IMR-90 (cell line): ENCODE data around the gene HMHB1. TPM values are rescaled to one million over a fixed set of nuclear protein-coding genes. Genes with fewer than 3 reads are reported as not detected.

ENCODE experiments used
- ATAC-seq: fragments of 200-7000 bp; cut with Tn5 transposase; 2 replicates; pipeline ENCODE4 v1.9.1; 2020; ENCODE audit warnings: low read depth, mild to moderate bottlenecking, moderate library complexity
- BruUV-seq: library from RNA; stranded (reverse); fragments of 400-500 nt; replicated peaks from 2 replicates; lab custom pipeline; 2021; lab: Mats Ljungman, UMichigan
- CTCF ChIA-PET: fragments of 300-600 bp; formaldehyde crosslinking; extraction: SDS; loops from one replicate; lab custom pipeline; 2021; ENCODE audit warnings: antibody characterized with exemption; lab: Yijun Ruan, JAX
- POLR2A ChIA-PET: fragments of 300-600 bp; sonication (Branson Sonifier 250); formaldehyde crosslinking; loops from one replicate; lab custom pipeline; 2022; ENCODE audit warnings: antibody characterized with exemption; ENCODE audit not compliant: unreplicated experiment; lab: Charles Lee
- DNase-seq: peaks from one replicate; pipeline ENCODE4 v3.0.0; 2013
- H2AFZ ChIP-seq: replicated peaks from 2 replicates; pipeline ENCODE3; 2013; ENCODE audit warnings: low read length, mild to moderate bottlenecking; ENCODE audit not compliant: poor library complexity
- H2AK5ac ChIP-seq: 2 replicates; pipeline ENCODE4 v1.6.1; 2013; ENCODE audit warnings: low read depth, low read length, inconsistent platforms
- H2AK9ac ChIP-seq: replicated peaks from 2 replicates; pipeline ENCODE3; 2013; ENCODE audit warnings: mild to moderate bottlenecking, low read depth, low read length, moderate library complexity; ENCODE audit not compliant: poor library complexity
- H2BK120ac ChIP-seq: 2 replicates; pipeline ENCODE4 v1.6.1; 2013; ENCODE audit warnings: low read depth, low read length, inconsistent platforms
- H2BK15ac ChIP-seq: 3 replicates; pipeline ENCODE4 v1.6.1; 2013; ENCODE audit warnings: low read depth, low read length, inconsistent platforms
- H2BK20ac ChIP-seq: 2 replicates; pipeline ENCODE4 v1.6.1; 2013; ENCODE audit warnings: low read depth, mild to moderate bottlenecking, inconsistent platforms, low read length, moderate library complexity
- H2BK5ac ChIP-seq: 2 replicates; pipeline ENCODE4 v1.6.1; 2013; ENCODE audit warnings: mild to moderate bottlenecking, low read depth, low read length, inconsistent platforms; ENCODE audit not compliant: poor library complexity, severe bottlenecking
- H3K14ac ChIP-seq: replicated peaks from 2 replicates; pipeline ENCODE4 v1.6.1; 2013; ENCODE audit warnings: low read depth, low read length, inconsistent platforms
- H3K18ac ChIP-seq: 2 replicates; pipeline ENCODE4 v1.6.1; 2013; ENCODE audit warnings: low read depth, low read length, control low read depth
- H3K23ac ChIP-seq: 2 replicates; pipeline ENCODE4 v1.6.1; 2013; ENCODE audit warnings: low read depth, low read length, inconsistent platforms
- H3K27ac ChIP-seq: 2 replicates; pipeline ENCODE4 v1.5.1; 2013; ENCODE audit warnings: mild to moderate bottlenecking, control low read depth, low read length; ENCODE audit not compliant: insufficient read depth
- H3K27me3 ChIP-seq: 2 replicates; pipeline ENCODE4 v1.6.1; 2013; ENCODE audit warnings: low read length; ENCODE audit not compliant: control insufficient read depth, insufficient read depth
- H3K36me3 ChIP-seq: 2 replicates; pipeline ENCODE4 v1.6.1; 2013; ENCODE audit warnings: low read length, mixed read lengths; ENCODE audit not compliant: control insufficient read depth, insufficient read depth
- H3K4ac ChIP-seq: 2 replicates; pipeline ENCODE4 v1.6.1; 2013; ENCODE audit warnings: low read depth, low read length, inconsistent platforms
- H3K4me1 ChIP-seq: 2 replicates; pipeline ENCODE4 v1.6.1; 2013; ENCODE audit warnings: low read length, mixed read lengths; ENCODE audit not compliant: control insufficient read depth, insufficient read depth
- H3K4me2 ChIP-seq: 2 replicates; pipeline ENCODE4 v1.6.1; 2013; ENCODE audit warnings: low read depth, mild to moderate bottlenecking, control low read depth, low read length, moderate library complexity
- H3K4me3 ChIP-seq: 2 replicates; pipeline ENCODE4 v1.5.1; 2013; ENCODE audit warnings: low read depth, mild to moderate bottlenecking, control low read depth, low read length, moderate library complexity; ENCODE audit not compliant: insufficient read depth
- H3K56ac ChIP-seq: 2 replicates; pipeline ENCODE4 v1.6.1; 2013; ENCODE audit warnings: low read length, inconsistent platforms; ENCODE audit not compliant: insufficient read depth; ENCODE audit errors: extremely low read depth
- H3K79me1 ChIP-seq, 2 experiments: 2 replicates each; pipeline ENCODE4 v1.6.1; 2013; ENCODE audit warnings: low read length in 2 of 2, inconsistent platforms in 1 of 2, low read depth in 1 of 2
- H3K9ac ChIP-seq: 2 replicates; pipeline ENCODE4 v1.6.1; 2013; ENCODE audit warnings: low read depth, low read length, control low read depth
- H3K9me1 ChIP-seq: 2 replicates; pipeline ENCODE4 v1.6.1; 2013; ENCODE audit warnings: low read length, inconsistent platforms; ENCODE audit not compliant: insufficient read depth
- H3K9me3 ChIP-seq: 2 replicates; pipeline ENCODE4 v1.6.1; 2013; ENCODE audit warnings: low read length; ENCODE audit not compliant: control insufficient read depth, insufficient read depth
- H4K20me1 ChIP-seq: 2 replicates; pipeline ENCODE4 v1.6.1; 2013; ENCODE audit warnings: low read length, inconsistent platforms; ENCODE audit not compliant: insufficient read depth
- H4K5ac ChIP-seq: 2 replicates; pipeline ENCODE4 v1.6.1; 2013; ENCODE audit warnings: mild to moderate bottlenecking, low read depth, low read length, control low read depth
- H4K8ac ChIP-seq, 2 experiments: 2 replicates each; pipeline ENCODE4 v1.6.1; 2013; ENCODE audit warnings: low read depth in 2 of 2, low read length in 2 of 2, control low read depth in 1 of 2, inconsistent platforms in 1 of 2
- H4K91ac ChIP-seq: 2 replicates; pipeline ENCODE4 v1.6.1; 2013; ENCODE audit warnings: low read depth, low read length, inconsistent platforms; ENCODE audit not compliant: insufficient read depth
- RAD21 ChIP-seq: IDR thresholded peaks from 2 replicates; pipeline ENCODE4 v1.6.1; 2012; ENCODE audit warnings: low read length, improper control_type of control experiment
- WGBS, 2 experiments: methylation state at CpG; one replicate each; pipeline versions ENCODE4 v1.1.5 to v1.1.7; 2013; ENCODE audit warnings: missing lambda C conversion rate in 2 of 2; ENCODE audit not compliant: insufficient read length in 1 of 2; ENCODE audit errors: extremely low coverage in 2 of 2; 5-methylcytosine and 5-hydroxymethylcytosine counted together
- dilution Hi-C: fragments of 300-500 bp; cut with HindIII; formaldehyde crosslinking; loops from one replicate; pipeline ENCODE4 v1.14.3; 2018; ENCODE audit warnings: low sequenced_read_pairs; ENCODE audit not compliant: unreplicated experiment
- in situ Hi-C: fragments of 300-500 bp; cut with MboI; formaldehyde crosslinking; loops from 3 replicates; pipeline ENCODE4 v1.14.3; 2019; ENCODE audit warnings: low sequenced_read_pairs, inconsistent platforms, mixed read lengths
- intact Hi-C: fragments of 100-400 bp; cut with micrococcal nuclease; formaldehyde crosslinking; loops from 2 replicates; pipeline ENCODE4 v1.10.0; 2022
- polyA plus RNA-seq, 3 experiments: library from polyadenylated mRNA; depleted of rRNA; stranded (reverse); fragments of >200 nt; gene quantifications; 2 replicates each; pipeline ENCODE4 v1.2.3, GENCODE V29; 2012; ENCODE audit warnings: low replicate concordance in 1 of 3
- total RNA-seq: library from RNA; depleted of rRNA; stranded (reverse); fragments of >200 nt; gene quantifications from 2 replicates; pipeline ENCODE4 v1.2.3, GENCODE V29; 2012
- TF ChIP-seq, protein P1 (sequence below): fragments of 150-350 bp; IDR thresholded peaks from 2 replicates; pipeline ENCODE4 v1.6.1; 2017; ENCODE audit warnings: mild to moderate bottlenecking, antibody characterized with exemption, low read length, low read depth

HMHB1 gene
- total and polyA plus RNA-seq, 2 of the 4 experiments (the other 2 are of a cell fraction), result not detected

DNA sequence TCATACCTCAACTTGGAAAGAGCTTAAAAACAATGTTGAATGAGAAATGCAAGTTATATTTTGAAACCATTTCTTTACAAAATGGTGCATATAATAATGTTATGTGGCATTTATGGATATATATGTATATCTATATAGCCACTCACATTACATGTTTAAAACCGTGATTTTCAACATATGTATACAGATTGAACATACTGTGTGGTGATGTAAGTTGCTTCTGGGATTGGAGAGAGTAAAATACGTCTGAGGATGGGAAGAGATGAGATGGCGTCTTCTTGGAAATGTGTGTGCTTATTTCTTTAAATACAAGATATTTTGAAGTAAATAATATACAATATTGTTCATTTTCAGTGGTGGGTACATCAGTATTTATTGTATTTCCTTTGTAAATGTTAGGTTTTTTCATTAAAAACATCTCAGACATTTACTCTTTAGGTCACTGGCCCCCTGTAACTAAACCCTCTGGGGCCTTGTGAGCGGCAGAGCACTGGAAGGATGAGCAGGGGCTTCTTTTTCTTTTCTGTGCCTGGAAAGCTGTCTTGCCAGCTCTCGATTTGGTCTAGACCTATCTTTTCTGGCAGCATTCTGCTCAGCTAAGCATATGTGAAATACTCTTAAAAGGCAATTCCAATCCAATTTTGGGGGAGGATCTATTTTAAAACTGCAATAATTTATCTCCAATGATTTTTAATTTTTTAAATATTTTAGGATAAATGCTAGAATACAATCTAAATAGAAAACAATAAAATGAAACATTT lies 42.8 kb upstream of the HMHB1 start:
- Histone ChIP-seq H3K9me3 (no peaks in the 10 kb centered on the region), H3K79me1 (no peaks in the 10 kb centered on the region), H3K4me3 (no peak overlapping the region), H2AK5ac (no peak overlapping the region), H3K36me3 (no peaks in the 10 kb centered on the region), H4K20me1 (no peaks in the 10 kb centered on the region), H4K91ac (no peak overlapping the region), H2BK120ac (no peak overlapping the region), H3K4ac (no peak overlapping the region), H3K9me1 (peaks cover 3% of the 10 kb centered on the region; the same call in 1 of the 2 replicates), H2BK15ac (no peak overlapping the region), H2BK5ac (no peak overlapping the region), H3K27ac (no peak overlapping the region), H3K56ac (no peak overlapping the region), H3K23ac (no peak overlapping the region), H2AFZ (no peak overlapping the region), H3K4me2 (no peak overlapping the region), H3K9ac (no peak overlapping the region), H2BK20ac (no peak overlapping the region), H4K5ac (no peak overlapping the region), H3K14ac (no peak overlapping the region), H3K18ac (no peak overlapping the region), H3K27me3 (no peaks in the 10 kb centered on the region), H3K4me1 (peaks cover 9% of the 10 kb centered on the region), H2AK9ac (no peak overlapping the region), H4K8ac (no peak overlapping the region)
- no TSS peak for BruUV-seq
- CTCF ChIA-PET, result interaction anchor here (1.1 kb wide), 1 partner anchor 9 kb away, joined by 3 read pairs; no protein-coding TSS in a partner anchor
- intact Hi-C loops (no loop called here), dilution Hi-C loops (no loop called here), in situ Hi-C loops (no loop called here)
- TF ChIP-seq, protein P1, sequence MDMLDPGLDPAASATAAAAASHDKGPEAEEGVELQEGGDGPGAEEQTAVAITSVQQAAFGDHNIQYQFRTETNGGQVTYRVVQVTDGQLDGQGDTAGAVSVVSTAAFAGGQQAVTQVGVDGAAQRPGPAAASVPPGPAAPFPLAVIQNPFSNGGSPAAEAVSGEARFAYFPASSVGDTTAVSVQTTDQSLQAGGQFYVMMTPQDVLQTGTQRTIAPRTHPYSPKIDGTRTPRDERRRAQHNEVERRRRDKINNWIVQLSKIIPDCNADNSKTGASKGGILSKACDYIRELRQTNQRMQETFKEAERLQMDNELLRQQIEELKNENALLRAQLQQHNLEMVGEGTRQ, result no peak
- no peak for TF ChIP-seq RAD21
- DNase-seq, result no peak
- ATAC-seq, result no peak
- POLR2A ChIA-PET, result no interaction called here
- no CpG with 5 or more reads among the region's 5 CpGs for WGBS, 2 experiments
